GM21825 (cell line): ENCODE measurements around the gene TNIK.

Experiments used
- ATAC-seq: cut with Tn5 transposase; IDR thresholded peaks from one replicate; pipeline ENCODE4 v1.9.1; 2021; ENCODE audit warnings: mild to moderate bottlenecking, moderate library complexity; ENCODE audit not compliant: unreplicated experiment

Gene TNIK

GRCh38 chr3:171345107-171345843 lies 114.9 kb downstream of the TNIK start:
- no peak for ATAC-seq

GRCh38 chr3:171343693-171344092 lies 116.5 kb downstream of the TNIK start:
- ATAC-seq: no peak

GRCh38 chr3:171342783-171343420 lies 117.3 kb downstream of the TNIK start:
- no peak for ATAC-seq

GRCh38 chr3:171342200-171342599 lies 118.0 kb downstream of the TNIK start:
- ATAC-seq: no peak

- no peak for ATAC-seq
Measured at GRCh38 chr3:171340434-171340833, 119.8 kb downstream of the TNIK start.

DNA sequence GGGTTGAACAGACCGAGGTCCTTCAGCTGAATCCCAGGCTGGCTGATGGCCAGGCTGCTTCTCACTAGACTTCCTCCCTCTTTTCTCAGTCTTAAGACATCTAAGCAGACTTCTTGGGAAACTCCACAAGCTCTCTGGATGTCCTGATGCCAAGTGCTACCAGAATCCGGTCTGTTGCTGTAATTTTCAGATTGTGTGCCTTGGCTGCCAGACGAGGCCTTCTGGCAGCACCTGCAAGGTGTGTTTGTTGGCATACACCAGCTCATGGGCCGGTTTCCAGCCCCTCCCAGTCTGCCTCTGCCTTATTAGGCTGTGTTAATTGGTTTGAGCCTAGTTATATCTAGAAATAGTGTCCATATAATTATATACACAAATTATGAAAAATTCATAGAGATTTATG lies 120.6 kb downstream of the TNIK start:
- ATAC-seq: no peak

DNA sequence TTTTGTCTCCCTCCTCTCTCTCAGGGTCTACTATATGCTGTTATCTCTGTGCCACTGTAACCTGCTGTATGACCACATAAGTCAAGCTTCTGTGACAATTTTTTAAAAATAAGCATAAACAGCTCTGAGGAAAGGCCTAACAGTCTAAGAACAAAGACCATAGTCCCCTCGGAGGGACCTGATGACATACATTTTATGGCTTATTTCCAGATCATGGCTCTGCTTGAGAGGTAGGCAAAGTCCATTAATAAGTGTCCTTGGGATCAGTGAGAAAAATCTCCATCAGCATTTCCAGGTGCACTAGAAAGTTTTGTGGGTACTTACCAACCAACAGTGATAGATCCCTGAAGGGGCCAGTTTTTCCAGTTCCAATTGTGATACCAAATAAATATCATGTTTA lies 123.8 kb downstream of the TNIK start:
- ATAC-seq: no peak

DNA sequence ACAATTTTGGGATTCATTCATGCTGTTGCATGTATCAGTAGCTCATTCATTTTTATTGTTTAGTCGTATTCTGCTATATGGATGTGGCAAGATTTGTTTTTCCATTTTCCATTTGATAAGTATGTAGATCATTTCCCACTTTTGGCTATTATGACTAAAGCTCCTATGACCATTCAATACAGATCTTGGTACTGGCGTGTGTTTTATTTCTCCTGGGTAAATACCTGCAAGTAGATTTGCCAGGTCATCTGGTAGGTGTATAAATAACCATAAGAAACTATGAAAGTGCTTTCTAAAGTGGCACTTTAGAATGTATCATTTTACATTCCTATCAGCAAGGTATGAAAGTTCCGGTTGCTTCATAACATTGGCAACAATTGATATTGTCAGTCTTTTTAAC lies 124.6 kb downstream of the TNIK start:
- no peak for ATAC-seq

DNA sequence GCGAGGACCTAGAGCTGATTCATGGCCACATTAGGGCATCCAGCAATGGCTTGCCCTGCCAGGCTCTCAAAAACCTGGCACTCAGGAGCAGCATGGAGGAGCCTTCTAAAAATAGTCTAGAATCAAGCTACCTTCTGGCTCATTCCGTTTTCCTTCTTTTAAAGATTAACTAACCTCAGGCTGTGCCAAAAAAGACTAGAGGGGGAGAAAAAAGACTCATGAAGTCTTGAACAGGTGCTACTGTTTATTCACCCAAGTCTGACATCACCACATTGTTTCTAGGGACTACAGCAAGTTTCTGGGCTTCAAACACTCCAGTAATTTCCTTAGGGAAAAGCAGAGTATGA lies 125.8 kb downstream of the TNIK start:
- ATAC-seq: no peak

- ATAC-seq: no peak
Measured at GRCh38 chr3:171333784-171334464, 126.3 kb downstream of the TNIK start.

- no peak for ATAC-seq
Measured at GRCh38 chr3:171330938-171331337, 129.3 kb downstream of the TNIK start.

DNA sequence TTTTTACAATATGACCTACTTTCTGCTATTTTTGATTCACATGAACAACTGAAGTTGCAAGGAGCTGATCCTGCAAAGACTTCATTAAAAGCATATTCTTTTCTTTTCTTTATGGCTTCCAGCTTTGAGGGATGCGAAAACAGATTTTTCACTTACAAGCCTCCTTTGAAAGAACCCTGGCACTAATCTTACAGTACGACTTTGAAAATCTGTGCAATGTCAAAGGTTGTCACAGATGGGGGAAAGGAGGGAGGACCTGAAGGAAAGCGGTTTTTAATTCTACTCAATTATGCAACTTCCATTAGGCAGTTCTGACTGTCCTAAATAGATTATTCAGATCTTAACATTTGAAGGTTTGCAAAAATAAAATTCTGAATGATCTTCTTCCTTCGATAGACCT lies 130.5 kb downstream of the TNIK start:
- ATAC-seq: no peak

DNA sequence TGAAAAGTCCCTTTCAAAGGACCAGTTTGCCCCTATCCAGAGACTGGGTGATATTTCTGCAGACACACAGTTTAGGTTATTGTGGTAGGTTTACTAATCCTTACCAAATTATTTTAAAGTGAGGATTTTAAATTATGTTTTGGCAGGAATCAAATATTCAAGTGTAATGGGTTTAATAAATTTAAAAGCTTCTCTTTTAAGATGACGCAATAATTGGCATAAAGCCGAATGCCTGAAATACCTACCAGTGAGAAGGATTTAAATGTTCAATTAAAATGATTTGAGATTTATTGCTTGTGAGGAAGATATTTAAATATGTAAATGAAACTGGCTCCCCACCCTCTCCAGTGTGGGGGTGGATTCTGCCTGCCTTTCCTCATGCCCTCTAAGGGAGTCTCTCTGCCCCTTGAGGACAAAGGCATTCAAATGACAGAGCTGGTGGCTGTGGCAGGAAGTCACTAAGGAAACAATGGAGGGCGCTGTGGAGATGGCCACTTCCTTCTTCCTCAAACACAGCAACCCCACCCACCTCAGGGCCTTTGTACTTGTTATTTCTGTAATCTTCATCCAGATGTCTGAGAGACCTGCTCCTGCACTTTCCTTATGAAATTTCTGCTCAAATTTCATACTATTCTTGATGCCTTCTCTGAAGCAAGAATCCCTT lies 131.7 kb downstream of the TNIK start:
- ATAC-seq: no peak

DNA sequence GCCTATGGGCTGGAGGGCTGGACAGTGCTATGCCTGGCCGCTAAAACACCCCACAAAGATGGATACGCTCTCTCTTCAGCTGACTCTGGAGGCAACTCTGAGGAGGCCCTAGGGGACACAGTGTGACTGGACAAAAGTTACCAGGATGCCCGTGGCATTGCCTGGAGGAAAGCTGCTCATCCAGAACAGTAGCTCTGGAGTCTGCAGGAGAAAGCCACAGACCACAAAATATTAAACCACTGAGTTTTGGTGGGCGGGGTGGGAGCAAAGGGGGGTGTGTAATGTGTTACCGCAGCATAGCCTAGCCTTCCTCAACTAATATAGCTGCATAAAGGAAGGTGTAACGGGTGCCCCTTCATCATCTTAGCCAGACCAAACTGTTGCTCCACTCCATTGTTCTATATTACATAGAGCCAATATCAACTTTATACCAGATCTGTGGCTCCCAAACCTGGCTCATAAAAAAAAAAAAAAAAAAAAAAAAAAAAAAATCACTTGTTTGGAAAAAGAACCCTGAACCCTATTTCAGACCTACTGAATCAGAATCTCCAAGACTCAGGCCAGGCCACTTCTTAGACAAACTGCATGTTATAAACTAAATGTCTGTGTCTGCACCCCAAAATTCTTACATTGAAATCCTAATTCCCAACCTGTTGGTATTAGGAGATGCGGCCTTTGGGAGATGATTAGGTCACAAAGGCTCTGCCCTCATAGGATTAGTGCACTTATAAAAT lies 132.6 kb downstream of the TNIK start:
- ATAC-seq: no peak

DNA sequence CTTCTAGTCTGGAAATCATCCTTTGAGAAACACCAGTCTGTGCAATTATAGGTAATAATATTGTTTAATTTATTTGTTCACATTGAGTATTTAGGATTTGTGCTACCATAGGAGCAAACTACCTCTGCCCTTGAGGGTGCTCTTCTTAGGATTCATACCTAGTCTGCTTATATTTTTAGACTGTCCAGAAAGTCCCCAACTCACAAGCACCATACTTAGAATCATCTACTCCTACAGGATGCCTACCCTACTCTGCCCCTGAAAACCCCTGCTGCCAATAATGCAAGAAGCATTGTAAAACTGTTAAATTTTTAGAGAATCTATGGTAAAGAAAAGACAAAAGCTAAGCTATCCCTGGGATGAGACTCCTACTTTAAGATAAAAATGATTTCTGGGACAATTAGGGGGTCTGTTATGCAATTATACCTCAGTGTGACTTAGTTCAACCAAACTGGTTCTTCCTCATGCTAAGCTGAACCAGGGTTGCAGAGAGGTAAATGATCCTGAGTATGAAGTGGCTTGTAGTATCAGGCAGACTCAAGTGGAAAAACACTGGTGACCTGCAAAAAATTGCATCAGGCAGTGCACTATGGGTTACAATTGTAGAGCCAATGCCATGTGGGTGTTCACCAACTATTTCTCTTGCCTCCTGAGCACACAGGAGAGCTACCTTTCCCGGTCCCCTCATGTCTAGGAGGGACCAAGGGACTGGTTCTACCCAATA lies 133.3 kb downstream of the TNIK start:
- ATAC-seq: no peak

- ATAC-seq: no peak
Measured at GRCh38 chr3:171323938-171324536, 136.2 kb downstream of the TNIK start.

DNA sequence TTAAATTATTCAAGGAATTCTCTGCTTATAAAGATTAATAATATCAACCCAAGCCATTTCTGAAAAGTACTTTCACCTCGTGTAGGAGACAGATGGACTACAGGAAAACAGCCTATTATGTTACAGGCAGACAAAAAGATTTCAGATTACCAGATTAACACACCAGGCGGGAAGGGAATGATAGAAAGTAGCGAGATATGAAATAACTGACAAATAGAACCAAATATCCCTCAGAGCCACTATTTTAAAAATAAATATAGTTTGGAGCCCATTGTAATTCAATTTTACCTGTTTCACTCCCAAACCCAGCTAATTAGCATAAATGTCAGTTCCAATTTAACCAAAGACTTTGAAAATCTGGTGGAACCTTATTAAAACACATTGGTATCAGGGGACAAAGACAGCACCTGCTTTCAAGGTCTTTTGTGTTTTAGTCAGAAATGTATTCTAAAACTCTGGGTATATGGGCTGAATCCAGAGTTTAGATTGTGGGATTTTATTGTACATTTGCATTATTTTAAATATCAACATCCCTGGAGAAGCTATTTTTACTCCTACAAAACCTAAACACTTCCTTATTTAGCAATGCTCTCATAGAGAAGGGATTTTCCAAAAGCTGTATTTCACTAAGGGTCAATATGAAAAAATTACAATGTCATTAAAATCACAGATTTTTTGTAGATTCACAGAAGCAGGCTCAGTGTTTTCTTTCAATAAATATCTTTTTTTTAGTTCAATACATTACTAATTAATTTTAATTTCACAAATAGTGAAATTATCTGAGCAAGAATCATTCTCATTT lies 138.4 kb downstream of the TNIK start:
- ATAC-seq: no peak

DNA sequence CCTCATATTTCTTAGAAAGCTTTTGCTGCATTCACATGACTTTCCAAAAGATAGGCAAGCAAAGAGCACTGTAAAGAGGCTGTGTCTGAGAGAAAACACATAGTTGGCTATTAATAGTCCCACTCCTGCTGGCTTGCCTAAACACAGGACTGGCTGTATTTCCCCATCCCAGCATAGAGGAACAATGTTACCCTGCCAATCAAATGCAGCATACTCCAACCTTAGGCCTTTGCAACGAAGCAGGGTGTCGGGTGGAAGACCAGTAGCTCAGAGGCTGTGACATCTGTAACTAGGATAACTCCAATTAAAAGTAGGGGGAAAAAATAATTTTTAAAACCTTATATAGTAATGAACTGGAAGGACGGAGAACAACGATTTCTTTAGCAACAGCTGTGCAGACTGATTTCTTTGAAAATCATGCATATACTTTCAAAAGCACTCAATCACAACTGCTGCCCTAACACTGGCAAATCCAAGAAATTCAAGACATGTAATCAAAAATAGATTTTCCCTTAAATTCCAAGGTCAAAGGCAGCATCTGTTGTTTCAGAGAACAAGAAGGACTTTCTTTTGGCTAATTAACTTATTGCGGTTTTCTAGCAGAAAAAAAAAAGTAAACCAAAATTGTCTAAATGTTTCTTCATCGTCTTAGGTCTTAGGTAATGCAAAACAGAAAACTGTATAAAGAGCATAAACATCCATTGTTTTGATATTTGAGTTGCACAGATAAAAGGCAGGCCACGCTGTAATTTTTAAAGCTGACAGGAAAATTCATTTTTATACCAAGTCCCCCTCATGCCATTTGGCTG lies 139.3 kb downstream of the TNIK start:
- ATAC-seq: no peak
